GM18526 (cell line): ENCODE results near the gene IFI27.

Experiments used
- POLR2A ChIP-seq: IDR thresholded peaks from 3 replicates; pipeline ENCODE4 v1.6.1; 2011; ENCODE audit not compliant: insufficient read length; ENCODE audit errors: extremely low read depth

The IFI27 gene

DNA sequence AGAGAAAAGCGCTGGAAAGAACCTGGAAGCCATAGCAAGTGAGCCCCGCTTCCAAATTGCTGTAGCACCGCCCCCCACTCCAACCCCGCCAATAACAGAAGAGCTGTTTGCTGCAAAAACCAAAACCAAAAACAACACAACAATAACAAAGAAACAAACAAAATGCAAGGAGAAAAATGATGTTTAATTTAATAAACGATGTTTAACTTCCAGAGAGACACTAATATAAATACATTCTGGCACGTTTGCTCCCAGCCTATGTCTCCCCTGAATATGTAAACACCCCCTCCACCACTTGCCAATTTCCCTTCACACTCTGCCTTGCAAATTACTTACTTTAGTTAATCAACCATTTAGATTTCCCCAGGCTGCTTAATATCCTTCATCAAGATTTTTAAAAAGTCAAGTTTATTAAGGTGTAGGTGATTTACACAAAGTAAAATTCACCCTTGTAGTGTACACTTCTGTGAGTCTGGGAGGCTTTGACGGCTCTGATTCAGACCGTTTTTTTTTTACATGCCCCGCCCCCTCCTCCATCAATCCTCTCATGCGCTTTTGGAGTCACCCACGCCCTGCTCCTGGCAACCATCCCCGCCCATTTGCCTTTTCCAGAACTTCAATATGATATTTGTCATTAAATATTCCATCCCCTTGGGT, 19.4 kb downstream of the IFI27 start:
- no peak for TF ChIP-seq POLR2A

DNA sequence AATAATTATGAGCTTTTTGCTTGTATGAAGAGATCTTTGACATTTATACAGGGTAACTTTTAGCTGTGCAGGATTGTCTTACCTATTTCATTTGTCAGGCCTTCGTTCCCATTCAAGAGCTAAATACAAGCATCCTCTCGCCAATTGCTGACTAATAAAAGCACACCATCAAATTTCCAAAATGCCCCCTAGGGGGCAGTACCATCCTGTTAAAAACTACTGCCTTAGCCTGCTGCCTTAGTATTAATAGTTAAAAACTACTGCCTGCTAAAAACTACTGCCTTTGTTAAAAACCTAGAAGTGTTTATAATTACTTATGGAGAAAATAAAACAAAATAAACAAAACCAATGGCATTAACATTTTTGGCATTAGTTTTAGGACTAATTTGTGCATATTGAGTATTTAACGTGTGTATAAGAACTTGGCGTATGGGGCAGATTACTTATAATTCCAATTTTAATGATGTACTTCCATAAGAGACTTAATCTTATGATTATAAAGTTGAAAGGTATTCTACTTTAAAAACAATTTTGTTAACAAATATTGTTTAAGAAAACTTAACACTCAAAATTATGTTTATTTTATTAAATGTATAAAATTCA, 21.9 kb downstream of the IFI27 start:
- TF ChIP-seq POLR2A = no peak

- no peak for TF ChIP-seq POLR2A
These were observed 24.9 kb downstream of the IFI27 start for GRCh38 chr14:94135476-94135875.

DNA sequence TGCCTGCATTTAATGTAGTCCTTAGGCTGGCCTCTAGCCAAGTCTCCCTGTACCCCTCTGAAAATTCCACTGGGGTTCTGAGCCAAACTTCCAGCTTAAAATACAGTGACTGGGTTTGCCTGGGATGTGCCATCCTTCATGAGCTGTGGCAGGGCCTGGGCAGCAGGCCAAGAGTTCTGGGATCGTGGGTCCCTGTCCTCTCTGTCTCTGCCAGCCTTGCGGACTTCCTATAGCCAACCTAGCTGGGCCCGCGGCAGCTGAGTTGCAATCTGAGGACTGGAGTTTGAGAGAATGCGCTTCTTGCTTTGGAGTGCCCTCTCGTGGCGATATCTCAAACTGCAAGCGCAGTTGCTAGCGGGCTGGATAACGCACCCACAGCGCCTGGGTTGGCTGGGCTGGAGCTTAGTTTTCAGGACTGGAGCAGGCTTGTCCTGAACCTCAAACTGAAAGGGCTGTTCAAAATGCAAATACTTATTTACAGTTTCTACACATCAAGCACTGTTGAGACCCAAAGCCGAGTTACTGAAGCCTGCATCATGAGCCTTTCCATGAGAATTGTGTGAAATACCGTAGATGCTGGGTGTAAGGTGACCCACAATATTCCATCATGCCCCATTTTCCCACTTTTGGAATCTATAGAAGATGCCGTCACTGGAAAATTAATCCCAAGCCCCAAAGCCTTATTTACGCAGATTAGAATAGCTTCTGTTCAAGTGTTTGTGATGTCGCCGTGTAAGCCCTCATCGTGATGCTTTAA, 26.2 kb downstream of the IFI27 start:
- no peak for TF ChIP-seq POLR2A

- TF ChIP-seq POLR2A = no peak
These were observed 27.7 kb downstream of the IFI27 start for GRCh38 chr14:94138251-94138650.

DNA sequence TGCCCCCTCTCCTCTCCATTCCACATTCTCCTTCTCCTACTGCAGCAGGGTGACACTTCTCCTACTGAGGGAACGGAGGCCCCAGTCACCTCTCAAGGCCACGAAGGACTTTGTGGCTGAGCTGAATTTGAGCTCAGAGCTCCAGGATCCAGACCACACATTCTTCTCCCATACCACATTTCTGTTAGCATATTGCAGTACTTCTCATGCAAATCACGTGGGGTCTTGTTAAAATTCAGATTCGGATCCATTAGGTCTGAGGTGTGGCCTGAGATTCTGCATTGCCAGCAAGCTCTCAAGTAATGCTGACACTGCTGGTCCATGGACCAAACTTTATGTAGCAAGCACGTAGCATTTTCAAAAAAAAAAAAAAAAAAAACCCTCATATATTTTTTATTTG, 28.5 kb downstream of the IFI27 start:
- no peak for TF ChIP-seq POLR2A

- no peak for TF ChIP-seq POLR2A
These were observed 28.9 kb downstream of the IFI27 start for GRCh38 chr14:94139421-94139820.

DNA sequence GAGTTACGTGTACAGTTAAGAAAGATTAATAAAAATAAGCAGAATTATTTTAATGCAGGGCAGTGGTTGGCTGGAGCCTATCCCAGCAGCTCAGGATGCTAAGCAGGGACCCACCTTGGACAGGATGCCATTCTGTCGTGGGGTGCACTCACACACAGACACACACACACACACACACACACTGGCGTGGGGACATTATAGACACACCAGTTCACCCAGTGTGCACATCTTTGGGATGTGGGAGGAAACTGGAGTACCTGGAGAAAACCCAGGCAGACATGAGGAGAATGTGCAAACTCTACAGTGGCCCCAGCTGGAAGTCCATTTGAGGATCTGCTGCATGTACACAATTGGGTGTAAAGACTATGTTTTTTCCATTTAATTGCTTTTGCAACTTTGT, 31.7 kb downstream of the IFI27 start:
- TF ChIP-seq POLR2A = no peak

DNA sequence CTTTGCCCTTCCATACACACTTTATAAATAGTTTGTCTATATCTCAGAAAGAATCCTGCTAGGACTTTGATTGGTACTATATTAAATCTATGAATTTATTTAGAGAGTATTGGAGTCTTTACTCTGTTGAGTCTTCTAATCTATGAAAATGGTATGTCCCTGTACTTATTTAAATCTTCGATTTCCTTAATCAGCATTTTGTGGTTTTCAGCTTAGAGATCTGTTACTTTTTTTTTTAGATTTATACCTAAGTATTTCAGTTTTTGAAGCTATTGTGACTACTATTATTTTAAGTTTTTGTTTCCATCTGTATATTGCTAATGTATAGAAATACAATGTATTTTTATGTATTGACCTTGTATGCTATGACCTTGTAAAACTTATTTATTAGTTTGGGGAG, 32.3 kb downstream of the IFI27 start:
- TF ChIP-seq POLR2A = no peak

DNA sequence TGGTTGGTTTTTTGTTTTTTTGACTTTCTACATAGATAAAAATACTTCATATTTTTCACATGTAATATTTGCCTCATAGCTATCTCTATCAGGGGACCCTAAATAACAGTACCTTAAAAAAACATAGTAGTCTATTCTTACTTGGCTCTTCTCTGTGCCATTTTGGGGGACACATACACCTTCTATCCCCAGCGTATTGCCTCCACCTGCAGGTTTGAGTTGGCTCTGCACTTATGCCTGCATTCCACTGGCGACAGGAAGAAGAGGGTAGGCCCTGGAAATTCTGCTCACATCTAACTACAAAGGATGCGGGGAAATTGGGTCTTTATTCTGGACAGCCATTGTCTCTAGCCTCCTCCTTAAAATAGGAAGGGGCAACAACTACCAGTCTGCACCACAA, 32.7 kb downstream of the IFI27 start:
- TF ChIP-seq POLR2A = no peak

- no peak for TF ChIP-seq POLR2A
These were observed 33.2 kb downstream of the IFI27 start for GRCh38 chr14:94143711-94144110.

GRCh38 chr14:94144765-94145164, 34.2 kb downstream of the IFI27 start:
- no peak for TF ChIP-seq POLR2A

DNA sequence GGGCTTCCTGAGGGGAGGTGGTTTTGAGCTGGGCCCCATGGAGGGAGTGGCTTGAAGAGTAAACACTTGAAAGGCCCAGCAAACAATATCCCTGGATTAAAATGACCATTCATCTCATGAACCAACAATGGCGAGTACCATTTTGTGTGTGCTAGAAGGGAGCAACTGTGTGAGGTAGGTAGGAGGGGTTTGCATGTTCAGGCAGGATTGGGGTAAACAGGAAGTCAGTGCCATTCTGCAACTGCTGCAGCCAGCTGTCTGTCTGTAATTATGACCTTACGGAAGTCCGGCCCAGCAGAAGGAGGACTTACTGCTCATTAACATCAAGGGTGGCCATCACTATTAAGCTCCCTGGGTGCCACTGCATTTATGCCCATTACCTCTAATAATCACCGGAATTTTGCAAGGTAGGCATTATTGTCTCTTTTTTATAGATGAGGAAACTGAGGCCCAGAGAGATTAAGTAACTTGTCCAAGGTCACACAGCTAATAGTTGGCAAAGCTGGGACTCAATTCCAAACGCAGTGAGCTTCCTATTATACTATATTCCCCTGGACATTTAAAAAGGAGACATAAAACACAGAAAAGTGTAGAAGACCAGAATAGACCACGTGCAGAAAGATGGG, 35.5 kb downstream of the IFI27 start:
- TF ChIP-seq POLR2A = no peak

DNA sequence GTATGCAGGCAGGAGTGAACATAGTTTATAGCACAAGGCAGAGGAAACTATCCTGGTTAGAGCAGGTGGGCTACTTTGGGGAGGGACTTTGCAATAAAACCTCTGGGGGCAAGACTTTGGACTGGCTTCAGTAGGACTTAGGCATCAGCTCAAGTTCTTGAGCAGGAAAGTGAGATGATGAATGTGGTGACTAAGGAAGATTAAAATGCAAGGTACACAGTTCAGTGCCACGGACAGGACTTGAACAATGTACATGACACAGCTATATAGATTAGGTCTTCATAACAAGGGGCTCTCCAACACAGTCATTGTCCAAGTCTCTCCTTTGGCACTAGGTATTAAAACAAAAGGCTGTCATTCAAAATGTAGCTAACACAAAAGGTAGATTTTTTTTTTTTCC, 42.1 kb downstream of the IFI27 start:
- TF ChIP-seq POLR2A = no peak

- no peak for TF ChIP-seq POLR2A
These were observed 43.3 kb downstream of the IFI27 start for GRCh38 chr14:94153750-94154342.

- no peak for TF ChIP-seq POLR2A
These were observed 46.7 kb downstream of the IFI27 start for GRCh38 chr14:94157197-94157596.
